K562 (cell line): ENCODE measurements around the gene DNM1. TPM values are rescaled to one million over a fixed set of nuclear protein-coding genes. Genes with fewer than 3 reads are reported as not detected.

ENCODE experiments used
- ATAC-seq: fragments of 200-7000 bp; cut with Tn5 transposase; 3 replicates; pipeline ENCODE4 v1.9.1; 2020; ENCODE audit warnings: moderate library complexity
- BruUV-seq: library from RNA; stranded (reverse); fragments of 400-500 nt; replicated peaks from 2 replicates; lab custom pipeline; 2021; lab: Mats Ljungman, UMichigan
- CTCF ChIA-PET: fragments of 300-600 bp; formaldehyde crosslinking; extraction: SDS; loops from one replicate; lab custom pipeline; 2021; ENCODE audit warnings: low intra/inter-chr PET ratio; lab: Yijun Ruan, JAX
- POLR2A ChIA-PET: fragments of 300-600, 350-650 bp; sonication (Branson Sonifier 250); formaldehyde crosslinking; extraction: SDS; loops from one replicate; lab custom pipeline; 2021; ENCODE audit warnings: antibody characterized with exemption, inconsistent platforms; lab: Yijun Ruan, JAX
- DNase-seq, 4 experiments: peaks; one replicate each; pipeline versions ENCODE4 v3.0.0 to v3.0.0-alpha.2; 2011 to 2018; ENCODE audit warnings: low spot score in 3 of 4, mixed read lengths in 3 of 4; ENCODE audit errors: extremely low read depth in 1 of 4
- FAIRE-seq: peaks from 2 replicates; lab custom pipeline; 2011; peaks lifted over from hg19 to GRCh38; lab: Jason Lieb, UNC
- H2AFZ ChIP-seq: 2 replicates; pipeline ENCODE4 v1.6.0; 2011; ENCODE audit warnings: low read depth, low read length, control low read depth, inconsistent platforms
- H3K27ac ChIP-seq: fragments of 200-600 bp; 3 replicates; pipeline ENCODE4 v1.8.0; 2011; ENCODE audit warnings: low read depth, mild to moderate bottlenecking, control low read depth, inconsistent platforms, low read length, moderate library complexity, mixed read lengths; ENCODE audit errors: extremely low read depth
- H3K27me3 ChIP-seq, 2 experiments: fragments of 300-600 bp in 1 of 2; 2 replicates in 1 of 2; 3 replicates in 1 of 2; pipeline versions ENCODE4 v1.6.0 to v1.8.0; 2011; ENCODE audit warnings: inconsistent platforms in 2 of 2, low read length in 2 of 2, mild to moderate bottlenecking in 1 of 2, mixed read lengths in 1 of 2, moderate library complexity in 1 of 2; ENCODE audit not compliant: control insufficient read depth in 2 of 2, insufficient read depth in 2 of 2
- H3K36me3 ChIP-seq: fragments of 300-600 bp; 3 replicates; pipeline ENCODE4 v1.8.0; 2011; ENCODE audit warnings: mild to moderate bottlenecking, low read length, inconsistent platforms; ENCODE audit not compliant: control insufficient read depth, insufficient read depth
- H3K4me1 ChIP-seq, 2 experiments: fragments of 200-600 bp in 1 of 2; replicated peaks in 1 of 2; 2 replicates in 1 of 2; 3 replicates in 1 of 2; pipeline versions ENCODE4 v1.5.1 to v1.8.0; 2011; ENCODE audit warnings: inconsistent platforms in 2 of 2, low read length in 2 of 2, mild to moderate bottlenecking in 1 of 2, mixed read lengths in 1 of 2, moderate library complexity in 1 of 2; ENCODE audit not compliant: control insufficient read depth in 2 of 2, insufficient read depth in 2 of 2
- H3K4me2 ChIP-seq: 2 replicates; pipeline ENCODE4 v1.6.1; 2011; ENCODE audit warnings: low read length, control low read depth, inconsistent platforms, mixed read lengths; ENCODE audit not compliant: insufficient read depth
- H3K4me3 ChIP-seq: fragments of 200-600 bp; sonication (generic), shearing (Covaris generic); 2 replicates; pipeline ENCODE4 v1.5.1; 2016; ENCODE audit warnings: control low read depth, inconsistent platforms
- H3K79me2 ChIP-seq: fragments of 200-600 bp; 3 replicates; pipeline ENCODE4 v1.8.0; 2011; ENCODE audit warnings: low read length, inconsistent platforms; ENCODE audit not compliant: control insufficient read depth, insufficient read depth
- H3K9ac ChIP-seq, 2 experiments: 2 replicates each; pipeline versions ENCODE4 v1.6.0 to v1.6.1; 2011; ENCODE audit warnings: low read depth in 2 of 2, low read length in 2 of 2, control low read depth in 1 of 2, inconsistent platforms in 1 of 2, mild to moderate bottlenecking in 1 of 2, mixed read lengths in 1 of 2; ENCODE audit not compliant: insufficient read depth in 1 of 2
- H3K9me1 ChIP-seq: one replicate; pipeline ENCODE4 v1.6.0; 2011; ENCODE audit warnings: inconsistent platforms, mild to moderate bottlenecking, low read length, moderate library complexity; ENCODE audit not compliant: control insufficient read depth, insufficient read depth
- H3K9me3 ChIP-seq: replicated peaks from 2 replicates; pipeline ENCODE4 v1.5.1; 2011; ENCODE audit warnings: low read depth, low read length, inconsistent platforms; ENCODE audit not compliant: control insufficient read depth, insufficient read depth
- H4K20me1 ChIP-seq: replicated peaks from 2 replicates; pipeline ENCODE4 v1.6.1; 2011; ENCODE audit warnings: low read length, inconsistent platforms, mixed read lengths; ENCODE audit not compliant: control insufficient read depth, insufficient read depth
- CC2D1A ChIP-seq: fragments of 450-650 bp; IDR thresholded peaks from 2 replicates; pipeline ENCODE4 v1.6.1; 2017; ENCODE audit warnings: mild to moderate bottlenecking
- CHD1 ChIP-seq: fragments of 200-600 bp; sonication (generic); IDR thresholded peaks from one replicate; pipeline ENCODE4 v1.6.1; 2012; ENCODE audit warnings: mild to moderate bottlenecking, moderate library complexity, low read length, inconsistent platforms
- HEY1 ChIP-seq: fragments of 250-450 bp; sonication (Bioruptor Pico); IDR thresholded peaks from 2 replicates; pipeline ENCODE4 v1.5.0; 2020; ENCODE audit warnings: mild to moderate bottlenecking, moderate library complexity, borderline replicate concordance
- HLTF ChIP-seq: fragments of 450-650 bp; IDR thresholded peaks from 2 replicates; pipeline ENCODE4 v1.6.1; 2016
- SMARCA5 ChIP-seq: fragments of 450-650 bp; IDR thresholded peaks from 2 replicates; pipeline ENCODE4 v1.6.1; 2016
- TCF7L2 ChIP-seq: fragments of 150-350 bp; IDR thresholded peaks from 2 replicates; pipeline ENCODE4 v1.6.1; 2016; ENCODE audit warnings: low read depth, mild to moderate bottlenecking, low read length, moderate library complexity
- WGBS: fragments of 100-300 bp; shearing (Covaris generic); methylation state at CpG from one replicate; pipeline ENCODE4 v1.1.6; 2016; ENCODE audit warnings: low coverage, mixed read lengths; ENCODE audit not compliant: insufficient coverage; ENCODE audit errors: missing lambda C conversion rate; 5-methylcytosine and 5-hydroxymethylcytosine counted together
- in situ Hi-C: fragments of 300-500 bp; cut with MboI; formaldehyde crosslinking; loops from 4 replicates; pipeline ENCODE4 v1.15.0; 2018; ENCODE audit warnings: inconsistent platforms, mixed read lengths
- intact Hi-C: fragments of 100-400 bp; cut with micrococcal nuclease; formaldehyde crosslinking; loops from 2 replicates; pipeline ENCODE4 v1.14.2; 2022
- polyA plus RNA-seq, 8 experiments: library from polyadenylated mRNA; depleted of rRNA in 4 of 8; stranded (reverse) in 5 of 8; unstranded in 3 of 8; fragments of >200 nt; fragmentation: Nextera tagmentation in 2 of 8; fragmentation: Illumina TruSeq in 1 of 8; extraction: Ambion mirVana in 2 of 8; extraction: Trizol in 1 of 8; gene quantifications; 2 replicates each; pipeline versions ENCODE4 v1.2.1 to v1.2.3, GENCODE V29; 2011 to 2014; ENCODE audit warnings: inconsistent platforms in 1 of 8, missing spikeins in 1 of 8
- total RNA-seq, 7 experiments: library from RNA; depleted of rRNA in 6 of 7; stranded (reverse); fragments of >200 nt in 6 of 7; fragmentation: Illumina TruSeq in 2 of 7; extraction: Trizol in 2 of 7; gene quantifications; 2 replicates each; pipeline versions ENCODE4 v1.2.1 to v1.2.3, GENCODE V29; 2011 to 2021; ENCODE audit warnings: low replicate concordance in 1 of 7
- TF ChIP-seq, protein P1 (sequence below): sonication (generic); formaldehyde crosslinking; IDR thresholded peaks from 2 replicates; pipeline ENCODE4 v1.8.1; 2023; ENCODE audit warnings: mild to moderate bottlenecking, missing genetic modification reagents
- TF ChIP-seq, protein P2 (sequence below): fragments of 250-450 bp; sonication (Bioruptor Pico); IDR thresholded peaks from 2 replicates; pipeline ENCODE4 v1.8.0; 2022; ENCODE audit warnings: moderate library complexity, mild to moderate bottlenecking, inconsistent platforms

The DNM1 gene
- total and polyA plus RNA-seq, 9 of the 15 experiments (the other 6 are each of a cell fraction or from before 2014, with no cell fraction given): 0.39 to 23.1 (median 9.1) TPM

DNA sequence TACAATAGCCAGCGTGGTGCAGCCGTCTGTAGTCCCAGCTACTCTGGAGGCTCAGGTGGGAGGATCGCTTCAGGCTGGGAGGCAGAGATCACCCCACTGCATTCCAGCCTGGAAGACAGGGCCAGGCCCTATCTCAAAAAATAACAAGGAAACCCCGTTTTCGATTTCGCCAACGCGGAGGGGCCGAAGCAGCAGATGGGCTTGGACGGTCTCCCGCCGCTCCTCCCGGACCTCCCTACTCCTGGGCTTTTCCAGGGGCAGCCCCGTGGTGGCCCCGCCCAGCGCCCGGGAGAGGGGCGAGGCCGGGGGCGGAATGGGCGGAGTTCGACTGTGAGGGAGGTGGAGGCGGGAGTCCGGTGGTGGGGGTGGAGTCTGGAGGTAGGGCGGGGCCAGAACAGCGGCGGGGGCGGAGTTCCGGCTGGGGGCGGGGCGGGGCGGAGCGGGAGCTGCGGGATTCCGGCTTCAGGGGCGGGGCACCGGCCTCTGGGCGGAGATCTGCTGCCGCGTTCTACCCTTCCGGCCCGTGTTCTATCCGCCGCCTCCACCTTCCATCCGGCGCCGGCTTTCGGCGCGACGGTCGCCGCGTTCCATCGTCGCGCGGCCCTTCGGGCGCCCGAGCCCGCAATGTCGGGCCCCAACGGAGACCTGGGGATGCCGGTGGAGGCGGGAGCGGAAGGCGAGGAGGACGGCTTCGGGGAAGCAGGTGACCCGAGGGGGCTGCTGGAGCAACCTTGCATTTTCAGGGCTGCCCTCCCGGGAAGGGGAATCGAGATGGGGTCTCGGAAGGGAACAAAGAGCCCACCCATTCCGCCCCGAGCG lies 43.2 kb upstream of the DNM1 start, which contains the start of gene BBLN (continued):
- TF ChIP-seq, protein P1, sequence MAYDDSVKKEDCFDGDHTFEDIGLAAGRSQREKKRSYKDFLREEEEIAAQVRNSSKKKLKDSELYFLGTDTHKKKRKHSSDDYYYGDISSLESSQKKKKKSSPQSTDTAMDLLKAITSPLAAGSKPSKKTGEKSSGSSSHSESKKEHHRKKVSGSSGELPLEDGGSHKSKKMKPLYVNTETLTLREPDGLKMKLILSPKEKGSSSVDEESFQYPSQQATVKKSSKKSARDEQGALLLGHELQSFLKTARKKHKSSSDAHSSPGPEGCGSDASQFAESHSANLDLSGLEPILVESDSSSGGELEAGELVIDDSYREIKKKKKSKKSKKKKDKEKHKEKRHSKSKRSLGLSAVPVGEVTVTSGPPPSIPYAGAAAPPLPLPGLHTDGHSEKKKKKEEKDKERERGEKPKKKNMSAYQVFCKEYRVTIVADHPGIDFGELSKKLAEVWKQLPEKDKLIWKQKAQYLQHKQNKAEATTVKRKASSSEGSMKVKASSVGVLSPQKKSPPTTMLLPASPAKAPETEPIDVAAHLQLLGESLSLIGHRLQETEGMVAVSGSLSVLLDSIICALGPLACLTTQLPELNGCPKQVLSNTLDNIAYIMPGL (CRISPR knock-in tag): 0 out of 2 replicates have a peak, but pooled peaks have one; percentile 25
- TF ChIP-seq, protein P2, sequence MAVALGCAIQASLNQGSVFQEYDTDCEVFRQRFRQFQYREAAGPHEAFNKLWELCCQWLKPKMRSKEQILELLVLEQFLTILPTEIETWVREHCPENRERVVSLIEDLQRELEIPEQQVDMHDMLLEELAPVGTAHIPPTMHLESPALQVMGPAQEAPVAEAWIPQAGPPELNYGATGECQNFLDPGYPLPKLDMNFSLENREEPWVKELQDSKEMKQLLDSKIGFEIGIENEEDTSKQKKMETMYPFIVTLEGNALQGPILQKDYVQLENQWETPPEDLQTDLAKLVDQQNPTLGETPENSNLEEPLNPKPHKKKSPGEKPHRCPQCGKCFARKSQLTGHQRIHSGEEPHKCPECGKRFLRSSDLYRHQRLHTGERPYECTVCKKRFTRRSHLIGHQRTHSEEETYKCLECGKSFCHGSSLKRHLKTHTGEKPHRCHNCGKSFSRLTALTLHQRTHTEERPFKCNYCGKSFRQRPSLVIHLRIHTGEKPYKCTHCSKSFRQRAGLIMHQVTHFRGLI: no peak
- peak; percentile 59; the same call in 1 of the 2 replicates for TF ChIP-seq TCF7L2
- no peak; the same call in 1 of the 2 replicates for TF ChIP-seq CC2D1A
- TF ChIP-seq HEY1: no peak; the same call in 1 of the 2 replicates

DNA sequence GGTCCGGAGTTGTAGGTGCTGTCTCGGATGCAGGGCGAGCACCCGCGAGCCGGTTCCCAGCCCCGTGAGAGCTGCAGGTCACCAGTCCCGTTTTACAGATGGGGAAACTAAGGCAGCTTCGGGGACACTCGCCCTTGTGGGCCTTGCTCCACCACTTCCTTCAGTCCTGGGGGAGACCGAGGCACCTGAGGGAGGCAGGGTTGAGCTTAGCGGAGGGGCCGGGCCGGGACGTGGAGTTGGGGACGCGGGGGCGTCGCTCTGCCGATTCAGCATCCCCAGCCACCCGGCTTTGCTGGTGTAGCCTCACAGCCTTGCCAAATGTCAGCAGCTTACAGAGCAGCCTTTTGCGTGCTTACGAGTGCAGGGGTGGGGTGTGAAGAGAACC lies 42.6 kb upstream of the DNM1 start:
- WGBS: under 1% methylated on average over 23 of the region's 23 CpGs
- peak overlapping the region; percentile 72 for H3K4me3 ChIP-seq
- no peaks in the 10 kb centered on the region for H3K9me1 ChIP-seq
- FAIRE-seq: peak; percentile 83
- CTCF ChIA-PET: interaction anchor here (0.6 kb wide), 1 partner anchor 92 kb away, joined by 4 read pairs; the partner anchor contains the start of gene SLC25A25
- POLR2A ChIA-PET: interaction anchor here (0.5 to 11.0 kb wide), 13 partner anchors 9 to 219 kb away, joined by 3 to 155 read pairs (median 6); partner anchors contain the start of gene CIZ1
- H2AFZ ChIP-seq: peak overlapping the region; percentile 96
- peaks cover 10 to 43% of the 10 kb centered on the region in 2 experiments for H3K4me1 ChIP-seq
- DNase-seq: peak; percentile 81 to 86 (median 84)
- ATAC-seq: peak; percentile 42
- H3K4me2 ChIP-seq: peak overlapping the region; percentile 91
- peaks cover 34% of the 10 kb centered on the region for H3K36me3 ChIP-seq
- H3K9ac ChIP-seq: peak overlapping the region; percentile 90 to 97
- peaks cover 27% of the 10 kb centered on the region for H3K79me2 ChIP-seq
- in situ Hi-C loops (no loop called here), intact Hi-C loops (loop anchor here (1.0 to 5.0 kb wide), 5 partner anchors 31 to 1724 kb away; partner anchors contain the start of genes CIZ1, GOLGA2 and SWI5)
- TSS peak; percentile 68 for BruUV-seq
- H4K20me1 ChIP-seq: peaks cover 18% of the 10 kb centered on the region; the same call in 1 of the 2 replicates
- no peaks in the 10 kb centered on the region for H3K27me3 ChIP-seq
- H3K27ac ChIP-seq: peak overlapping the region; percentile 83
- no peaks in the 10 kb centered on the region for H3K9me3 ChIP-seq
- TF ChIP-seq HLTF (0 out of 2 replicates have a peak, but pooled peaks have one; percentile 5), CHD1 (peak; percentile 75), SMARCA5 (peak; percentile 93; the same call in 1 of the 2 replicates)
